SK-N-SH (cell line): ENCODE results near the gene CNN2. TPM values are rescaled to one million over a fixed set of nuclear protein-coding genes. Genes with fewer than 3 reads are reported as not detected.

Experiments used
- CTCF ChIA-PET: fragments of 300-600, 350-600 bp; formaldehyde crosslinking; extraction: SDS; loops from one replicate; lab custom pipeline; 2021; lab: Yijun Ruan, JAX
- POLR2A ChIA-PET: fragments of 350-600 bp; sonication (Branson Sonifier 250); formaldehyde crosslinking; extraction: SDS; loops from one replicate; lab custom pipeline; 2020; ENCODE audit warnings: antibody characterized with exemption, inconsistent platforms; lab: Yijun Ruan, JAX
- DNase-seq: peaks from one replicate; pipeline ENCODE4 v3.0.0; 2012
- H2AFZ ChIP-seq: fragments of 200-600 bp; sonication (generic); 2 replicates; pipeline ENCODE4 v1.8.1; 2016; ENCODE audit warnings: antibody characterized with exemption, mild to moderate bottlenecking, low read depth
- H3F3A ChIP-seq: fragments of 200-600 bp; sonication (generic); replicated peaks from 2 replicates; pipeline ENCODE3; 2016; ENCODE audit warnings: antibody characterized with exemption, mild to moderate bottlenecking; ENCODE audit not compliant: insufficient read depth
- H3K27ac ChIP-seq, 2 experiments: fragments of 200-500 bp in 1 of 2; fragments of 200-600 bp in 1 of 2; sonication (Bioruptor generic) in 1 of 2; sonication (generic), shearing (Covaris generic) in 1 of 2; 2 replicates each; pipeline versions ENCODE4 v1.5.1 to v1.6.1; 2014 to 2016; ENCODE audit warnings: low read depth in 2 of 2, inconsistent platforms in 1 of 2, low read length in 1 of 2, mild to moderate bottlenecking in 1 of 2, mixed read lengths in 1 of 2
- H3K27me3 ChIP-seq: fragments of 200-600 bp; sonication (generic), shearing (Covaris generic); 2 replicates; pipeline ENCODE4 v1.6.1; 2016; ENCODE audit warnings: mixed run types; ENCODE audit not compliant: insufficient read depth
- H3K36me3 ChIP-seq, 2 experiments: fragments of 200-500 bp in 1 of 2; fragments of 200-600 bp in 1 of 2; sonication (Bioruptor generic) in 1 of 2; sonication (generic) in 1 of 2; replicated peaks in 1 of 2; 2 replicates each; pipeline versions ENCODE3 to v1.5.1; 2014 to 2016; ENCODE audit warnings: low read length in 1 of 2, mild to moderate bottlenecking in 1 of 2; ENCODE audit not compliant: insufficient read depth in 2 of 2, control insufficient read depth in 1 of 2
- H3K4me1 ChIP-seq, 2 experiments: fragments of 200-500 bp in 1 of 2; fragments of 200-600 bp in 1 of 2; sonication (Bioruptor generic) in 1 of 2; sonication (generic), shearing (Covaris generic) in 1 of 2; 2 replicates each; pipeline versions ENCODE4 v1.5.1 to v1.6.1; 2014 to 2016; ENCODE audit warnings: low read depth in 1 of 2, low read length in 1 of 2, mixed run types in 1 of 2; ENCODE audit not compliant: insufficient read depth in 2 of 2, control insufficient read depth in 1 of 2
- H3K4me2 ChIP-seq: fragments of 200-600 bp; sonication (generic), shearing (Covaris generic); 2 replicates; pipeline ENCODE4 v1.6.1; 2017; ENCODE audit warnings: mixed run types
- H3K4me3 ChIP-seq, 2 experiments: fragments of 200-500 bp in 1 of 2; fragments of 200-600 bp in 1 of 2; sonication (Bioruptor generic) in 1 of 2; sonication (generic), shearing (Covaris generic) in 1 of 2; 2 replicates each; pipeline versions ENCODE4 v1.5.1 to v1.8.1; 2014 to 2016; ENCODE audit warnings: low read depth in 2 of 2, inconsistent platforms in 1 of 2, low read length in 1 of 2, mild to moderate bottlenecking in 1 of 2, mixed read lengths in 1 of 2, moderate library complexity in 1 of 2
- H3K79me2 ChIP-seq: fragments of 200-600 bp; sonication (generic); 2 replicates; pipeline ENCODE4 v1.8.1; 2017; ENCODE audit warnings: mild to moderate bottlenecking; ENCODE audit not compliant: insufficient read depth
- H3K9ac ChIP-seq: fragments of 200-600 bp; sonication (generic); 2 replicates; pipeline ENCODE4 v1.6.1; 2017; ENCODE audit warnings: mixed run types
- H3K9me2 ChIP-seq: fragments of 200-600 bp; sonication (generic); 2 replicates; pipeline ENCODE4 v1.6.1; 2017; ENCODE audit warnings: mixed run types
- H3K9me3 ChIP-seq: fragments of 200-600 bp; sonication (generic); 2 replicates; pipeline ENCODE4 v1.6.1; 2017; ENCODE audit warnings: mixed run types, mild to moderate bottlenecking, moderate library complexity
- H4K20me1 ChIP-seq: fragments of 200-600 bp; sonication (generic); 2 replicates; pipeline ENCODE4 v1.6.1; 2017; ENCODE audit warnings: mild to moderate bottlenecking, mixed run types; ENCODE audit not compliant: insufficient read depth
- CHD2 ChIP-seq: fragments of 150-350 bp; IDR thresholded peaks from 2 replicates; pipeline ENCODE4 v1.6.1; 2018; ENCODE audit warnings: low read length; ENCODE audit not compliant: partially characterized antibody
- CTCF ChIP-seq: fragments of 200-600 bp; sonication (generic); IDR thresholded peaks from 2 replicates; pipeline ENCODE4 v1.6.1; 2017; ENCODE audit warnings: antibody characterized with exemption, mild to moderate bottlenecking, moderate library complexity
- ELF1 ChIP-seq: IDR thresholded peaks from 2 replicates; pipeline ENCODE4 v1.4.0; 2012
- EP300 ChIP-seq, 2 experiments: IDR thresholded peaks; 2 replicates each; pipeline versions ENCODE4 v1.4.0 to v1.6.1; 2012; ENCODE audit warnings: borderline replicate concordance in 1 of 2, low read depth in 1 of 2, low read length in 1 of 2
- FOXM1 ChIP-seq: IDR thresholded peaks from 2 replicates; pipeline ENCODE4 v1.4.0; 2012; ENCODE audit warnings: low read depth, mild to moderate bottlenecking
- GATA2 ChIP-seq: sonication (generic); formaldehyde crosslinking; IDR thresholded peaks from 2 replicates; pipeline ENCODE4 v1.5.0; 2020; ENCODE audit warnings: mild to moderate bottlenecking, missing genetic modification reagents
- IRF3 ChIP-seq: fragments of 150-350 bp; IDR thresholded peaks from 2 replicates; pipeline ENCODE4 v1.6.1; 2016; ENCODE audit warnings: mild to moderate bottlenecking, low read depth, low read length
- NFIC ChIP-seq: IDR thresholded peaks from 2 replicates; pipeline ENCODE4 v1.4.0; 2012; ENCODE audit warnings: borderline replicate concordance
- PBX3 ChIP-seq: IDR thresholded peaks from 2 replicates; pipeline ENCODE4; 2012
- RXRA ChIP-seq: IDR thresholded peaks from 2 replicates; pipeline ENCODE4 v1.4.0; 2012; ENCODE audit warnings: low read depth, mild to moderate bottlenecking, borderline replicate concordance
- SIN3A ChIP-seq: IDR thresholded peaks from 2 replicates; pipeline ENCODE4 v1.6.1; 2012; ENCODE audit warnings: low read depth, mild to moderate bottlenecking, low read length, moderate library complexity, borderline replicate concordance
- USF1 ChIP-seq: IDR thresholded peaks from 2 replicates; pipeline ENCODE4 v1.4.0; 2012; ENCODE audit warnings: low read depth, borderline replicate concordance
- WGBS: methylation state at CpG from one replicate; pipeline ENCODE4 v1.1.6; 2017; ENCODE audit warnings: low lambda C conversion rate; 5-methylcytosine and 5-hydroxymethylcytosine counted together
- polyA plus RNA-seq, 3 experiments: library from polyadenylated mRNA; depleted of rRNA; stranded (reverse); fragments of >200 nt; gene quantifications; 2 replicates each; pipeline ENCODE4 v1.2.3, GENCODE V29; 2012

Gene CNN2
- polyA plus RNA-seq, 1 of the 3 experiments (the other 2 are of a cell fraction), result 279 TPM

- Histone ChIP-seq H3K36me3 (peaks cover 0 to 17% of the 10 kb centered on the region in 2 experiments), H3K27ac (no peak overlapping the region), H3F3A (peaks cover 14% of the 10 kb centered on the region), H3K9ac (no peak overlapping the region), H3K4me3 (no peak overlapping the region), H2AFZ (no peak overlapping the region), H3K4me1 (peaks cover 13 to 26% of the 10 kb centered on the region in 2 experiments; a peak in 1 of 4 replicates), H3K9me3 (no peaks in the 10 kb centered on the region), H3K9me2 (no peaks in the 10 kb centered on the region), H3K27me3 (no peaks in the 10 kb centered on the region), H3K4me2 (peak overlapping the region; percentile 97; the same call in 1 of the 2 replicates), H3K79me2 (peaks cover 74% of the 10 kb centered on the region), H4K20me1 (peaks cover 70% of the 10 kb centered on the region)
- ChIA-PET CTCF (interaction anchor here (2.2 kb wide), 1 partner anchor 64 kb away, joined by 7 read pairs; no protein-coding TSS in a partner anchor), POLR2A (no interaction called here)
- no CpG with 5 or more reads among the region's 9 CpGs for WGBS
- no peak for TF ChIP-seq RXRA
- TF ChIP-seq EP300 (IDR thresholded peaks at IDR 0.05; ENCODE audit: borderline replicate concordance in 1 of 2, low read depth in 1 of 2, low read length in 1 of 2), result no peak
- no peak for TF ChIP-seq IRF3
- no peak for TF ChIP-seq GATA2
- no peak for TF ChIP-seq CHD2
- TF ChIP-seq FOXM1, result no peak
- no peak for TF ChIP-seq SIN3A
- no peak for DNase-seq
Observed at GRCh38 chr19:1017906-1018305, 8.5 kb upstream of the CNN2 start.

- H3K36me3 ChIP-seq, result peaks cover 0 to 12% of the 10 kb centered on the region in 2 experiments
- H3F3A ChIP-seq, result peaks cover 18% of the 10 kb centered on the region
- no peaks in the 10 kb centered on the region for H3K27me3 ChIP-seq
- H3K9me2 ChIP-seq, result no peaks in the 10 kb centered on the region
- H3K4me3 ChIP-seq, result no peak overlapping the region; a peak in 1 of 4 replicates
- no peak overlapping the region for H2AFZ ChIP-seq
- peaks cover 65% of the 10 kb centered on the region for H4K20me1 ChIP-seq
- no peak overlapping the region for H3K27ac ChIP-seq
- no peak overlapping the region for H3K9ac ChIP-seq
- H3K4me1 ChIP-seq, result peaks cover 13 to 26% of the 10 kb centered on the region in 2 experiments; a peak in 1 of 4 replicates
- H3K4me2 ChIP-seq, result peak overlapping the region; percentile 97; the same call in 1 of the 2 replicates
- no peak for DNase-seq
- H3K9me3 ChIP-seq, result no peaks in the 10 kb centered on the region
- H3K79me2 ChIP-seq, result peaks cover 70% of the 10 kb centered on the region
- WGBS, result 91% methylated on average over 5 of the region's 5 CpGs
- CTCF ChIA-PET, result interaction anchor here (0.7 to 2.2 kb wide), 5 partner anchors 12 to 226 kb away, joined by 3 to 7 read pairs (median 3); no protein-coding TSS in a partner anchor
- POLR2A ChIA-PET, result no interaction called here
- TF ChIP-seq NFIC, result no peak
- no peak for TF ChIP-seq CTCF
- no peak for TF ChIP-seq ELF1
- no peak for TF ChIP-seq USF1
- TF ChIP-seq PBX3, result no peak
Observed at GRCh38 chr19:1018393-1018792, 8.0 kb upstream of the CNN2 start.
